ENCODE data around the gene FZD4. TPM values are rescaled to one million over a fixed set of nuclear protein-coding genes. Genes with fewer than 3 reads are reported as not detected.

The FZD4 gene
- 49.6 and 52.0 TPM in 2 replicates for total RNA-seq

DNA sequence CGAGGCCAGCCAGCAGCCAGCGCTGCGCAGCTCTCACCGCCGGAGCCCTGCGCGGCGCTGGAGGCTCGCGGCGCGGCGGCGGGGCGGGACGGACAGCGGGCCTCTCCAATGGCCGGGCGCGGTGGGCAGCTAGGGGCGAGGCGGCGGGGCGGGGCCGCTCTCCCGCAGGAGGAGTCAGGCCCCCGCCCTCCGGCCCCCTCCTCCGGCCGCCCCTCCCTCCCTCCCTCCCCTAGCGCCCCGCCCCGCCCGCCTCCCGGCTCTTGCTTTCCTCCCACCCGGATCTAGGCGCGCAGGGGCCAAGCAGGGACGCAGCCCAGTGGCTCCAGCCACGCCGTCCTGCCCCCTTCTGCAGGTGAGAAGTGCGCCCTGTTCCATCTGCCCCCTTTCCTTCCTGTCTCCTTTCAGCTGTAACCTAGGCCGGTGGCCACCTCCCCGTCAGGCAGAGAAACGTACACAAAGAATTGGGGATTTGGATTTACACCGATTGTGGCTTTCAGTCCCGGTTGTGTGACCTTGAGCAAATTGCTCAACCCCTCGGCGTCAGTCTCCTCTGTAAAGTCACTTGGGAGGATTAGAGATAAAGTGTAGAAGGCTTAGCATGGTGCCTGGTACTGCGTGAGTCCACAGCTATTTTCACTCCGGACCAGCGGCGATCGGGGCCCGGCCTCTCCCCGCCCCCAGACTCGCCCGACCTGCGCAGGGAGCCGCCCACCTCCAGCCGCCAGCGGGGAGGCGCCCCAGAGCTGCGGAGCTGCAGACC is at the start of gene FZD4:
FZD4 (minus strand) TSS at position 35 of the 760 bp plus-strand sequence. CDS start 310 bp downstream, outside the sequence.

Other genes with a start within 250 kb of the FZD4 start
- 342 and 575 TPM in 2 replicates for gene PRSS23, start 154.9 kb downstream of the FZD4 start, total RNA-seq
- gene TMEM135, start 82.5 kb upstream of the FZD4 start, total RNA-seq = 13.0 and 17.8 TPM in 2 replicates

All from regular cardiac myocyte (primary cell).